Left cardiac atrium (tissue), 4 donors: ENCODE measurements around the gene DNASE2B. TPM values are rescaled to one million over a fixed set of nuclear protein-coding genes. Genes with fewer than 3 reads are reported as not detected.

ENCODE experiments used
- ATAC-seq, 2 donors: fragments of 200-7000 bp; cut with Tn5 transposase; one replicate each; pipeline ENCODE4 v1.9.1; 2020; ENCODE audit warnings: mild to moderate bottlenecking in 2 of 2, moderate library complexity in 2 of 2
- DNase-seq: peaks from one replicate; pipeline ENCODE4 v3.0.0-alpha.2; 2020
- intact Hi-C, 2 donors: fragments of 100-400 bp; cut with DNase I; formaldehyde crosslinking; loops; one replicate each; pipeline versions ENCODE4 v1.14.1 to v1.15.1; 2022 to 2023
- long read RNA-seq: library from polyadenylated mRNA; unstranded; transcript quantifications from one replicate; pipeline ENCODE4 v2.0.0, GENCODE V29; 2021
- total RNA-seq, 2 donors: library from RNA; stranded (reverse); fragmentation: NEBNext Ultra II Directional; extraction: Animal tissue kit (Norgen Biotek cat#: 25700); gene quantifications; one replicate each; pipeline ENCODE4 v1.2.1, GENCODE V29; 2021
- donor health status: DM: no; HTN: yes; CAD: no.
- donor health status: DM: no; HTN: yes; CAD: no; lungs with severe emphysema.
- donor health status: DM: yes; HTN: yes; CAD: no.
- donor health status: Dilated cardiomyopathy.

The DNASE2B gene
- total RNA-seq = not detected
- long read RNA-seq = 0 reads

DNA sequence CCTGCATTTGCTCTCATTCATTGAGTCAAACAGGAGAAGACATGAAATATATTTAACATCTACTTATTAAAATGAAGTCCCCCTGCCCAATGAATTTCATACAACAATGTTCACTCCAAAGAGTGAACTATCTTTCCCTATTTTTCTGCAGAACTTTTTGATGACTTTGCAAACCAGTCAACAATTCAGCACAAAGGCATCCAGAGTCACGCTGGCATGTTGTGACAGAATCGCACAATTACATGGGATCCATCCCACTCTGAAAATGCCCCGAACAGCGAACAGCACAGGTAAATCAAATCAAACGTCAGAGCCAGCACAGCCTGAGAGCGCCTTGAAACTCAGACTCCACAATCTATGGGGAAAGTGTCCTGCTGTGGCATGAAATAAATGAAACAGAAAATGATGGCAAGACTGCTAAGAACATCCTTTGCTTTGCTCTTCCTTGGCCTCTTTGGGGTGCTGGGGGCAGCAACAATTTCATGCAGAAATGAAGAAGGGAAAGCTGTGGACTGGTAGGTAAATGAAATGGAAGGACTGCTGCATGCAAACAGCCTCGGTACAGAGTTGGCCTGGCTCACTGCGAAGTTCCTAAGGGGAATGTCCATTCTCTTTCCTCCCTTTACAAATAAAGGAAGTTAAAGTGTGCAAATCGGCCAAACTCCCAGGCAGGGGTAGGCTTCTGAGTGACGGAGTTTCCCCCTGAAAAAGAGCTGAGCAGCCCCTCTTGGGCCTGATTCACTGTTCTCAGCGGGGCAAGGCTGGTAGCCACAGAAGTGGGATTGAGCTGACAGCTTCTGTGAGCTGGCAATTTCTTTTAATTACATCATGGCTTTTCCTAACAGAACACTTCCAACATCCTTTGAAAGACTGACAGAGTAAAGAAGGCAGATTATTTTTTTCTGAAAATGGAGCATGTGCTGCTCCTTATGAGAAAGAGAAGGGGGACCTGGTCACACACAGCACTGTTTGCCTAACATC lies at the start of gene DNASE2B:
Gene DNASE2B (plus strand): TSS at position 310 of the 981 bp plus-strand sequence. CDS start 81 bp downstream, at position 391.
- DNase-seq (no peak), ATAC-seq (no peak)
- intact Hi-C loops = no loop called here

DNA sequence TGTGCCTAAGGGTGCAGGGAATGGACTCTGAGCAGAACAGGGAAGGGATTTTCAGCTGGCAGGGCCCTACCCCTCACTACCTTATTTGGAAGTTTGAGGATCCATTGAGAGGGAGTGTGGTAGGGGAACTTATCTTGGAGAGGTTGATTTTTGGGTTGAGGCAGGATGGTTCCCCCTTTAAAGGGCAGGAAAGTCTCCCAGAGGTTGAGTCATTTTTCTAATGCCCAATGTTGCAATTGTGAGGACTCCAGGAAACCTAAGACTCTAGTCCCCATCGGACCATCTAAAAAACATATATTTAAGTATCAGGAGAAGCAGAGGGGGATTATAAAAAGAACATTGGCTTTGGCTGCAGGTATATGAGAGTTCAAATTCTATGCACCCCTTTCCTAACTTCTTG lies 49.5 kb upstream of the DNASE2B start:
- intact Hi-C loops = no loop called here
- DNase-seq (no peak), ATAC-seq (no peak)

DNA sequence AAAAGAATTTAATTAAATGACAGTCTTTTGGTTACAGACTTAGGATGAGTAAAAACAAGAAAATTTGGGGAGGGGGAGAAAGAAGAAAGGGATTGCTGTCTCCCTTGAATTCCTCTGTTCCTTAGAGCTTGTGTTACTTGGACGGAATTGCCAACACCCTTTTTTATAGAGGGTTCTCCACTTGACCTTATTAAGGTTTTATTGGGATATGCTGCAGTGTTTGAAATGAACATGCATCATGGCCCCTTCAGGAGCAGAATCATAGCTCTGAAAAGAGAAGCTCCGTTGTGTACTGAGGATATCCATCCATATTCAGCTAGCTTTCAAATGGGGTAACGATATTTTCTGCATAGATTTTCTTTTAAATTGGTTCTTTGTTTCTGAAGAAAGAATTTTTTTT lies 48.2 kb upstream of the DNASE2B start:
- ATAC-seq (no peak), DNase-seq (no peak)
- intact Hi-C loops = no loop called here

GRCh38 chr1:84350550-84350949 lies 47.7 kb upstream of the DNASE2B start:
- intact Hi-C loops = no loop called here
- no peak for ATAC-seq
- DNase-seq = no peak

- intact Hi-C loops = no loop called here
- peak in 1 of 2 donors; percentile 56 for ATAC-seq
- no peak for DNase-seq
Observed at GRCh38 chr1:84352298-84353106, 45.8 kb upstream of the DNASE2B start.

- intact Hi-C loops = no loop called here
- ATAC-seq (peak in 1 of 2 donors; percentile 69), DNase-seq (no peak)
Observed at GRCh38 chr1:84353695-84354094, 44.6 kb upstream of the DNASE2B start.

GRCh38 chr1:84355556-84355955 lies 42.7 kb upstream of the DNASE2B start:
- peak in 1 of 2 donors; percentile 11 for ATAC-seq
- DNase-seq = no peak
- intact Hi-C loops = no loop called here

DNA sequence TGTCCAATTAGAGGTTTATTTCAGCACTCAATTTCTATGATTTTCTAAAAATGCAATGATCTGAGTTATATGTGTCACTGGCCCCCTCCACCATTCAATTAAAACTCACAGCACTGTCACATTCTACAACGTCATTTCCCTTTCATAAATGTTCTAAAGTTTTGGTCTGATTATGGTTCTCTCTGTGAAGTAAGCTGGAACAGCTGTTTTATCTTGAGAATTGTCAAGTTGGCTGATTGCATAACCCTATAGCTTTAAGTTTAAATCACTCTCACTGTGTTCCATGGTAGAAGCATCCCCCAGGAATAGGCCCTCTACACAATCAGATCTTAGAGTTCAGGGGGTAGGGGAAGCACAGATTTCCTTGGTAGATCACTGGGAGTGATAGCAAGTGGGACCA lies 41.4 kb upstream of the DNASE2B start:
- ATAC-seq (no peak), DNase-seq (no peak)
- intact Hi-C loops = no loop called here

GRCh38 chr1:84358695-84359094 lies 39.6 kb upstream of the DNASE2B start:
- intact Hi-C loops = no loop called here
- ATAC-seq (no peak), DNase-seq (no peak)

GRCh38 chr1:84360316-84360715 lies 38.0 kb upstream of the DNASE2B start:
- DNase-seq (no peak), ATAC-seq (no peak)
- intact Hi-C loops = no loop called here

DNA sequence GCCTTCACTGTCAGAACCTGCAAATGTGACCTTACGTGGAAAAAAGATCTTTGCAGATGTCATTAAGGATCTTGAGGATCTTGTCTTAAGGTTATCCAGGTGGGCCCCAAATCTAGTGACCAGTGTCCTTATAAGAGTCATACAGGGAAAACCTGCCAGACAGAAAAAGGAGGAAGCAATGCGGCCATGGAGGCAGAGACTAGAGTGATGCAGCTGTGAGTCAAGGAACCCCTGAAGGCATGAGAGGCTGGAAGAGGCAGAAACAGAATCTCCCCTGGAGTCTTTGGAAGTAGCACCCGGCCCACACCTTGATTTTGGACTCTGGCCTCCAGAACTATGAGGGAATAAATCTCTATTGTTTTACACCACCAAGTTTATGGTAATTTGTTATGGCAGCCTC lies 36.5 kb upstream of the DNASE2B start:
- ATAC-seq = no peak
- intact Hi-C loops = no loop called here

DNA sequence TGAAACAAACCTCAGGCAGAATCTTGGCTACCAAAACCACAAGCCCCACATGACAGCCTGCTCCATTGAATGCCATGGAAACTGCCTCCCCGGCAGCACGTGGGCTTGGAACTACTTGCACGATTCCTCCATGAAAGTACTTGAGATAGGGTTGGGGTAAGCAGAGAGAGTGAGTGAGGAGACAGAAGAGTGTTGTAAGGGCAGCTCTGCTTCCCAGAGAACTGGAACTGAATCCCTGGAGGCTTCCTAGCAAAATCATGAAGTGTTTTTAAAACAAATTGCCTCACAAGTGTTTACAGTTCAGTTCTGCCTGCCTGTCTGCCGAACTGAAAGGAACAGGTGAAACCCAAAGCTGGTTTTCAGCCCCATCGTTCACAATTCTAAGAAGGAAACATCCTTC lies 35.3 kb upstream of the DNASE2B start:
- ATAC-seq (no peak), DNase-seq (no peak)
- intact Hi-C loops = no loop called here

More for the DNA sequence above, 36.5 kb upstream of the DNASE2B start:
- DNase-seq = no peak

DNA sequence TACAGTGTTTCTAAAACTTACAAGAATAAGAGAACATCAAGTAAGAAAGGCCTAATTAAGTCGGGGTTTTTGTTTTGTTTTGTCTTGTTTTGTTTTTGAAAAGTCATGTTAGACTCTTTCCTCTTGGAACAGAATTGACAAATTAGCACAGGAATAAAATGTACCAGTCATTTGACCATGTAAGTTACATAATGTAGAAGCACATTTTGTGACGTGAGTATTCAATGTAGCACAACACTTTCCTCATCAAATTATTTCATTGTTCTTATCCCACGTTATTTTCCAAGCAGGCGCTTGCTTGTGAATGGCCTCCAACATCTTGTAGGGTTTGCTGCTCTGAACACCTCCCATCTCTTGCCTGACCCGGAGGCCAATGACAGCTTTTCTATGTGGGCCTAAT lies 34.7 kb upstream of the DNASE2B start:
- intact Hi-C loops = no loop called here
- DNase-seq = no peak
- no peak for ATAC-seq

DNA sequence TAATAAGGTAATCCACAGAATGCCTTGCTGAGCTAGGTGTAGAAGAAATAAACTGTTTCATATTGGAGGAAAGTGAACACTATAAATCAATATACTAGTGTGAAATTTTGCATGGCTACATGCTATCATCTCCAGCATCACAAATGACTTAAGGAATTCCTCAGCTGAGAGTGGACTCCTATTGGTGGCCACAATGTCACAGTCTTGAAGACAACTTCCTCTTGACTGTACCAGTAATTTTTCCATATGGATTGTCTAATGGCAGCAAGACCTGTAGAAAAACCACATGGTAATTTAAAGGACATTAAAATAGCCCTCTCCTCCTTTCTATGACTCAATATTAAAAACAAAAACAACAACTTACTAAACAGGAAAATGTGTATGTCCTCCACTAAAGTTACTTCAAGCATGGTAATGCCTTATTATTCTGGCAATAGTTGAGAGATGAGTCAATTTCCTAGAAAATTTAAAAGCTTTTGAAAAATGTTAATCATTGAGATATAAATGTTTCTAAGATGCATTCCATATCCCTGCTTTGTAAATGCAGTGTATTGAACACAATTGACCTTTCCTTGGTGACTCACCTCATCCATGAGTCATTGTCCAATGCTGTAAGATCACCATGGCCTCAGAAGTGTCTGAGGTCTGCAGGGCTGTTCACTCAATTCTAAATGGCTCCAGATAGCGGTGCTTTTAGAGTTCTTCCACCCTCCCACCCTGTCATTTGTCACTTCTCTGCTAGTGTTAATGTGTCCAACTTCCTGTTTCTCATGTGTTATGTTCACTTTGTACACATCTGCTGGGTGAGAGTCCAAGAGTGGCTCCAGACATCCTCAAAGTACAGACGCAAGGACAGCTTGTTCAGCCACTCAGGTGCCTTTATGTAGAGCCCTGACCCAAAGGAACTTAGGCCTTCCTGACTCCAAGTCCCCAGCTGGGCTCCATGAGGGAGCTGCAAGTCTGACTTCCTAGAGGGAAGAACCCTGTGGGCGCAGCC lies 32.8 kb upstream of the DNASE2B start:
- ATAC-seq (peak in 1 of 2 donors; percentile 91), DNase-seq (no peak)
- intact Hi-C loops = no loop called here

- no peak for DNase-seq
- peak; percentile 30 to 85 for ATAC-seq
- intact Hi-C loops = no loop called here
Observed at GRCh38 chr1:84366786-84367185, 31.5 kb upstream of the DNASE2B start.

GRCh38 chr1:84367219-84367618 lies 31.1 kb upstream of the DNASE2B start:
- no peak for ATAC-seq
- intact Hi-C loops = no loop called here
- DNase-seq = no peak

DNA sequence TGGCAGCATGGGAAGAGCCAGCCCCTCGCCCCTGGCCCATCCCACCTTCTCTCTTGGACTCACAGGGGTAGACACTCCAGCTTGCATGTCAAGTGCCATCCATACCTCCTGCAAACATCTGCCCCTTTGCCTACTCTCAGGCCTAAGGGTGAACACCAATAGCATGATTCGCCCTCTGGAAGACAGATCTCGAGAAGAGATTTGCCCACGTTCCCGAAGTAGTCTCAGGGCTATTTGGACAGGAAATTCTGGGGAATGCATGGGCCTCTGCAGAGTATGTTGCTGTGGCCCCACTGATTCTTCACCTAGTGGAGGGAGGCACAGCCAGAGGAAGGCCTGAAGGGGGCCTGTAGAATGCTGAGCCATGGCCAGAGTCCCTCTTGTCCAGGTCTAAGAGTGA lies 29.8 kb upstream of the DNASE2B start:
- intact Hi-C loops = no loop called here
- DNase-seq (no peak), ATAC-seq (no peak)

GRCh38 chr1:84370266-84370665 lies 28.0 kb upstream of the DNASE2B start:
- DNase-seq (no peak), ATAC-seq (no peak)
- intact Hi-C loops = no loop called here

DNA sequence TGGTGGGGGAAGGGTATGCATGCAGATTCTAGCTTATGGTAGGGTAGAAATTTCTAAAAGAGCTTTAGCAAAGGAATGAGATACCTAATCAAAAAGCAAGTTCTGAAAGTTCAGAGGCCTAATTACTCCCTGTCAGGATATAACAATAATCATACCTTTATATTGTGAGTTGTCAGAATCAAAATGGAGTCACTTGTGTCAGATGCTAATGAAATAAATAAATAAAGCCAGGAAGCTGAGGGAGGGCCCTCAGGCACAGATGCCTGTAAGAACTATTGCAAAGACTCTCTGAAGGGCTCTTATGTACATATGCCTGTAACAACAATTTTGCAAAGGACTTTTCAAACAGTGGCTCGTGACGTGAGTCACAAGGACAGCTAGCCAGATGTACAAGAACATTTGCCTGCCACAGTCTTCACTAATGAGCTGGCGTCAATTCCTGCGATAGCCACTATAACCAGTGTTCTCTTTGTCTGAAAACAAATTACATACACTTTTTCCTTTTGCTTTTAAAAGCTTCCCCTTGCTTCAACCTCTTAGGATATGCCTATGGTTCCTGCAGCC lies 27.4 kb upstream of the DNASE2B start:
- DNase-seq = no peak
- intact Hi-C loops = no loop called here
- no peak for ATAC-seq
